GM23248 (cell line): Measurements from ENCODE around the gene ZNF480. TPM values are rescaled to one million over a fixed set of nuclear protein-coding genes. Genes with fewer than 3 reads are reported as not detected.

ENCODE experiments used
- DNase-seq: peaks from one replicate; pipeline ENCODE4 v3.0.0-alpha.2; 2015
- H2AFZ ChIP-seq: fragments of 200-600 bp; sonication (generic); 2 replicates; pipeline ENCODE4 v1.6.1; 2016; ENCODE audit warnings: antibody characterized with exemption
- H3F3A ChIP-seq: fragments of 200-600 bp; sonication (generic); 2 replicates; pipeline ENCODE4 v1.6.1; 2016; ENCODE audit warnings: mild to moderate bottlenecking, antibody characterized with exemption, mixed run types; ENCODE audit not compliant: insufficient read depth
- H3K27ac ChIP-seq: fragments of 200-600 bp; sonication (generic); 2 replicates; pipeline ENCODE4 v1.5.1; 2016; ENCODE audit warnings: mild to moderate bottlenecking
- H3K27me3 ChIP-seq: fragments of 200-600 bp; sonication (generic); replicated peaks from 2 replicates; pipeline ENCODE4 v1.6.1; 2016; ENCODE audit warnings: mild to moderate bottlenecking; ENCODE audit not compliant: insufficient read depth
- H3K36me3 ChIP-seq: fragments of 200-600 bp; sonication (generic); 2 replicates; pipeline ENCODE4 v1.6.1; 2016; ENCODE audit warnings: low read depth, mild to moderate bottlenecking
- H3K4me1 ChIP-seq: fragments of 200-600 bp; sonication (generic); 2 replicates; pipeline ENCODE4 v1.6.1; 2016; ENCODE audit warnings: mild to moderate bottlenecking; ENCODE audit not compliant: insufficient read depth
- H3K4me2 ChIP-seq: fragments of 200-600 bp; sonication (generic); one replicate; pipeline ENCODE4 v1.6.1; 2016; ENCODE audit warnings: mild to moderate bottlenecking; ENCODE audit not compliant: unreplicated experiment
- H3K4me3 ChIP-seq: fragments of 200-600 bp; sonication (generic); 2 replicates; pipeline ENCODE4 v1.5.1; 2016; ENCODE audit warnings: mild to moderate bottlenecking
- H3K79me2 ChIP-seq: fragments of 200-600 bp; sonication (generic); 2 replicates; pipeline ENCODE4 v1.6.1; 2016; ENCODE audit warnings: mild to moderate bottlenecking; ENCODE audit not compliant: insufficient read depth
- H3K9ac ChIP-seq: fragments of 200-600 bp; sonication (generic); 2 replicates; pipeline ENCODE4 v1.6.1; 2016; ENCODE audit warnings: mild to moderate bottlenecking
- H3K9me2 ChIP-seq: fragments of 200-600 bp; sonication (generic); 2 replicates; pipeline ENCODE4 v1.6.1; 2016; ENCODE audit warnings: mixed run types, mild to moderate bottlenecking, moderate library complexity; ENCODE audit not compliant: insufficient read depth
- H3K9me3 ChIP-seq: fragments of 200-600 bp; sonication (generic); one replicate; pipeline ENCODE4 v1.6.1; 2017; ENCODE audit warnings: low read depth
- H4K20me1 ChIP-seq: fragments of 200-600 bp; sonication (generic); 2 replicates; pipeline ENCODE4 v1.6.0; 2016; ENCODE audit not compliant: insufficient read depth
- EZH2 ChIP-seq: fragments of 200-600 bp; sonication (generic); IDR thresholded peaks from 2 replicates; pipeline ENCODE4 v1.6.1; 2018; ENCODE audit warnings: antibody characterized with exemption, mild to moderate bottlenecking; ENCODE audit not compliant: insufficient read depth, poor library complexity, severe bottlenecking
- EZH2phosphoT487 ChIP-seq: fragments of 200-600 bp; sonication (generic); IDR thresholded peaks from 2 replicates; pipeline ENCODE4 v1.6.1; 2018; ENCODE audit warnings: antibody characterized with exemption, moderate library complexity, mild to moderate bottlenecking, low read depth; ENCODE audit not compliant: insufficient read depth
- WGBS, 2 experiments: methylation state at CpG; one replicate each; pipeline ENCODE4 v1.1.6; 2015 to 2017; ENCODE audit warnings: low lambda C conversion rate in 2 of 2, low coverage in 1 of 2; ENCODE audit errors: missing lambda C conversion rate in 2 of 2; 5-methylcytosine and 5-hydroxymethylcytosine counted together
- in situ Hi-C: fragments of 300-500 bp; cut with MboI; formaldehyde crosslinking; loops from 2 replicates; pipeline ENCODE4 v1.15.0; 2020
- polyA plus RNA-seq: library from polyadenylated mRNA; unstranded; fragments of >200 nt; fragmentation: Nextera tagmentation; extraction: Ambion mirVana; gene quantifications from 2 replicates; pipeline ENCODE4 v1.2.1, GENCODE V29; 2016
- total RNA-seq: library from RNA; depleted of rRNA; stranded (reverse); fragments of >200 nt; shearing (Covaris generic); gene quantifications from 2 replicates; pipeline ENCODE4 v1.2.3, GENCODE V29; 2014

The ZNF480 gene
- total and polyA plus RNA-seq, 2 experiments from 2014 or later, result 5.3 to 7.3 TPM

GRCh38 chr19:52269338-52270261 lies 27.4 kb upstream of the ZNF480 start, which contains the start of gene ZNF766:
Gene ZNF766, plus strand, starts transcription at chr19:52269587. Its CDS starts 27 bp downstream, at chr19:52269614.
- 1% methylated on average over 65 to 70 of the region's 70 CpGs for WGBS, 2 experiments
- Histone ChIP-seq H3K9ac (peak within 1 kb of the TSS; percentile 100), H3F3A (peaks cover 8% of the 10 kb centered on the region; the same call in 1 of the 2 replicates), H4K20me1 (no peaks in the 10 kb centered on the region), H3K4me1 (peaks cover 6% of the 10 kb centered on the region), H3K27me3 (no peaks in the 10 kb centered on the region), H3K27ac (peak within 1 kb of the TSS; percentile 100), H3K79me2 (peaks cover 48% of the 10 kb centered on the region), H3K36me3 (0 out of 2 replicates have a peak, but pooled peaks cover 3% of the 10 kb centered on the region), H2AFZ (peak within 1 kb of the TSS; percentile 78), H3K4me2 (peak within 1 kb of the TSS; percentile 91), H3K4me3 (peak within 1 kb of the TSS; percentile 92), H3K9me2 (no peaks in the 10 kb centered on the region), H3K9me3 (no peaks in the 10 kb centered on the region)
- in situ Hi-C loops, result no loop called here
- no peak for TF ChIP-seq EZH2
- TF ChIP-seq EZH2phosphoT487, result no peak
- peak; percentile 98 for DNase-seq

GRCh38 chr19:52270266-52270885 lies 26.6 kb upstream of the ZNF480 start:
- Histone ChIP-seq H3K27me3 (no peaks in the 10 kb centered on the region), H3K36me3 (0 out of 2 replicates have a peak, but pooled peaks cover 3% of the 10 kb centered on the region), H2AFZ (peak overlapping the region; percentile 78), H3K79me2 (peaks cover 56% of the 10 kb centered on the region), H3K4me2 (peak overlapping the region; percentile 91), H3K27ac (peak overlapping the region; percentile 100), H3K9me3 (no peaks in the 10 kb centered on the region), H3K9me2 (no peaks in the 10 kb centered on the region), H3F3A (peaks cover 8% of the 10 kb centered on the region; the same call in 1 of the 2 replicates), H4K20me1 (no peaks in the 10 kb centered on the region), H3K9ac (peak overlapping the region; percentile 100), H3K4me3 (peak overlapping the region; percentile 92), H3K4me1 (peaks cover 6% of the 10 kb centered on the region)
- 1 to 2% methylated on average over 11 of the region's 11 CpGs for WGBS, 2 experiments
- in situ Hi-C loops, result no loop called here
- DNase-seq, result peak; percentile 64
- TF ChIP-seq EZH2 (no peak), EZH2phosphoT487 (no peak)

GRCh38 chr19:52273301-52273700 lies 23.7 kb upstream of the ZNF480 start:
- in situ Hi-C loops, result no loop called here
- 0 out of 2 replicates have a peak, but pooled peaks cover 3% of the 10 kb centered on the region for H3K36me3 ChIP-seq
- TF ChIP-seq EZH2 (no peak), EZH2phosphoT487 (no peak)

GRCh38 chr19:52274191-52274590 lies 22.8 kb upstream of the ZNF480 start:
- Histone ChIP-seq H3K36me3 (0 out of 2 replicates have a peak, but pooled peaks cover 3% of the 10 kb centered on the region), H2AFZ (no peak overlapping the region), H3K4me1 (peaks cover 6% of the 10 kb centered on the region), H3K4me3 (no peak overlapping the region), H3K9me2 (no peaks in the 10 kb centered on the region), H3K79me2 (peaks cover 94% of the 10 kb centered on the region), H3K4me2 (no peak overlapping the region), H3K27ac (no peak overlapping the region), H3K27me3 (no peaks in the 10 kb centered on the region), H3K9ac (no peak overlapping the region), H4K20me1 (no peaks in the 10 kb centered on the region), H3F3A (peaks cover 8% of the 10 kb centered on the region; the same call in 1 of the 2 replicates), H3K9me3 (no peaks in the 10 kb centered on the region)
- in situ Hi-C loops, result no loop called here
- TF ChIP-seq EZH2phosphoT487 (no peak), EZH2 (no peak)
- 87 to 89% methylated on average over 5 of the region's 5 CpGs for WGBS, 2 experiments
- no peak for DNase-seq

More at GRCh38 chr19:52273301-52273700, 23.7 kb upstream of the ZNF480 start:
- H4K20me1 ChIP-seq, result no peaks in the 10 kb centered on the region
- H2AFZ ChIP-seq, result no peak overlapping the region
- H3K27me3 ChIP-seq, result no peaks in the 10 kb centered on the region
- peaks cover 85% of the 10 kb centered on the region for H3K79me2 ChIP-seq
- no peaks in the 10 kb centered on the region for H3K9me2 ChIP-seq
- DNase-seq, result no peak
- H3K9ac ChIP-seq, result no peak overlapping the region
- peaks cover 6% of the 10 kb centered on the region for H3K4me1 ChIP-seq
- peaks cover 8% of the 10 kb centered on the region; the same call in 1 of the 2 replicates for H3F3A ChIP-seq
- no peak overlapping the region for H3K4me2 ChIP-seq
- no peaks in the 10 kb centered on the region for H3K9me3 ChIP-seq
- WGBS, 2 experiments, result 91 to 93% methylated on average over 2 of the region's 2 CpGs
- H3K4me3 ChIP-seq, result no peak overlapping the region
- H3K27ac ChIP-seq, result no peak overlapping the region
